HCT116 (cell line): Measurements from ENCODE around the gene AHCTF1.

Source experiments
- EZH2 ChIP-seq: fragments of 200-600 bp; sonication (generic); IDR thresholded peaks from 2 replicates; pipeline ENCODE4 v1.6.1; 2017; ENCODE audit warnings: antibody characterized with exemption, mixed run types
- POLR2A ChIP-seq: IDR thresholded peaks from 2 replicates; pipeline ENCODE4 v1.7.0; 2011; ENCODE audit warnings: borderline replicate concordance; ENCODE audit not compliant: insufficient read depth, insufficient read length; ENCODE audit errors: extremely low read depth
- POLR2AphosphoS5 ChIP-seq: IDR thresholded peaks from 2 replicates; pipeline ENCODE4 v1.6.1; 2011; ENCODE audit warnings: mild to moderate bottlenecking, low read depth, low read length, moderate library complexity
- TF ChIP-seq, protein P1 (sequence below), 3 experiments: fragments of 200-600 bp in 1 of 3; sonication (generic) in 1 of 3; IDR thresholded peaks in 2 of 3; conservative IDR thresholded peaks in 1 of 3; 2 replicates each; pipeline ENCODE4 v1.5.1; 2012 to 2017; ENCODE audit warnings: low read depth in 2 of 3, low read length in 2 of 3, antibody characterized with exemption in 1 of 3, borderline replicate concordance in 1 of 3, control low read depth in 1 of 3, mild to moderate bottlenecking in 1 of 3, mixed read lengths in 1 of 3, mixed run types in 1 of 3, moderate library complexity in 1 of 3; ENCODE audit not compliant: insufficient read depth in 1 of 3

DNA sequence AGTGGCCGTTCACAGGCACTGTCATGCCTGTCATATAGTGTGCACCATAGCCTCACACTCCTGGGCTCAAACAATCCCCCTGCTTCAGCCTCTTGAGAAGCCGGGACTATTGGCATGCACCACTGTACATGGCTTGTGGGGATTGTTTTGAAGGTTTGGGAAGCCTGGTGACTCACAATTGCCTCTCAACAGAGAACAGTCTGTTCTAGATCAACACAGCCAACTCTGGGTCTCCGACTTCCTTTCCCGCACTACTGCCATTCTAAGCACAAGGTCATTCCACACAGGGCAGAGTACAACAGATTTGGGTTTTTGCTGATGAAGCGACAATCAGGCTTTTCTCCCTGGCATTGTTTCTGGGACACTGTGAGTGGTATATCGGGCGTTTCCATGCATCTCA lies 15.5 kb upstream of the AHCTF1 start:
- TF ChIP-seq EZH2 (no peak), POLR2AphosphoS5 (no peak), POLR2A (no peak)
- TF ChIP-seq, protein P1, sequence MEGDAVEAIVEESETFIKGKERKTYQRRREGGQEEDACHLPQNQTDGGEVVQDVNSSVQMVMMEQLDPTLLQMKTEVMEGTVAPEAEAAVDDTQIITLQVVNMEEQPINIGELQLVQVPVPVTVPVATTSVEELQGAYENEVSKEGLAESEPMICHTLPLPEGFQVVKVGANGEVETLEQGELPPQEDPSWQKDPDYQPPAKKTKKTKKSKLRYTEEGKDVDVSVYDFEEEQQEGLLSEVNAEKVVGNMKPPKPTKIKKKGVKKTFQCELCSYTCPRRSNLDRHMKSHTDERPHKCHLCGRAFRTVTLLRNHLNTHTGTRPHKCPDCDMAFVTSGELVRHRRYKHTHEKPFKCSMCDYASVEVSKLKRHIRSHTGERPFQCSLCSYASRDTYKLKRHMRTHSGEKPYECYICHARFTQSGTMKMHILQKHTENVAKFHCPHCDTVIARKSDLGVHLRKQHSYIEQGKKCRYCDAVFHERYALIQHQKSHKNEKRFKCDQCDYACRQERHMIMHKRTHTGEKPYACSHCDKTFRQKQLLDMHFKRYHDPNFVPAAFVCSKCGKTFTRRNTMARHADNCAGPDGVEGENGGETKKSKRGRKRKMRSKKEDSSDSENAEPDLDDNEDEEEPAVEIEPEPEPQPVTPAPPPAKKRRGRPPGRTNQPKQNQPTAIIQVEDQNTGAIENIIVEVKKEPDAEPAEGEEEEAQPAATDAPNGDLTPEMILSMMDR (IDR thresholded peaks at IDR 0.05 in 2 of 3, conservative IDR thresholded peaks at IDR 0.05 in 1 of 3; ENCODE audit: borderline replicate concordance in 1 of 3, insufficient read depth in 1 of 3, low read depth in 2 of 3, low read length in 2 of 3), result no peak
